Glomerular endothelial cell (primary cell): Measurements from ENCODE around the gene MED13L. TPM values are rescaled to one million over a fixed set of nuclear protein-coding genes. Genes with fewer than 3 reads are reported as not detected.

ENCODE experiments used
- DNase-seq: peaks from one replicate; pipeline ENCODE4 v3.0.0-alpha.2; 2011; ENCODE audit warnings: low read depth, low spot score; ENCODE audit errors: extremely low read depth
- total RNA-seq: library from RNA; depleted of rRNA; stranded (reverse); fragments of >200 nt; gene quantifications from 2 replicates; pipeline ENCODE4 v1.2.3, GENCODE V29; 2015

Gene MED13L
- total RNA-seq, 1 donor from 2014 or later = 57.5 TPM

GRCh38 chr12:115956236-115956635 lies 321.3 kb downstream of the MED13L start:
- no peak for DNase-seq

- no peak for DNase-seq
Observed at GRCh38 chr12:115953450-115953849, 324.0 kb downstream of the MED13L start.

- no peak for DNase-seq
Observed at GRCh38 chr12:115953031-115953430, 324.5 kb downstream of the MED13L start.

- DNase-seq = no peak
Observed at GRCh38 chr12:115950959-115951358, 326.5 kb downstream of the MED13L start.

GRCh38 chr12:115949675-115950074 lies 327.8 kb downstream of the MED13L start:
- DNase-seq = no peak

- DNase-seq = no peak
Observed at GRCh38 chr12:115947696-115948062, 329.8 kb downstream of the MED13L start.

- DNase-seq = no peak
Observed at GRCh38 chr12:115946867-115947695, 330.4 kb downstream of the MED13L start.

GRCh38 chr12:115946092-115946491 lies 331.4 kb downstream of the MED13L start:
- no peak for DNase-seq

- DNase-seq = no peak
Observed at GRCh38 chr12:115945491-115945885, 332.0 kb downstream of the MED13L start.

- DNase-seq = no peak
Observed at GRCh38 chr12:115944837-115945490, 332.5 kb downstream of the MED13L start.

GRCh38 chr12:115944392-115944742 lies 333.1 kb downstream of the MED13L start:
- no peak for DNase-seq

GRCh38 chr12:115943630-115944391 lies 333.7 kb downstream of the MED13L start:
- no peak for DNase-seq

GRCh38 chr12:115943310-115943629 lies 334.2 kb downstream of the MED13L start:
- DNase-seq = no peak

- no peak for DNase-seq
Observed at GRCh38 chr12:115942346-115942745, 335.1 kb downstream of the MED13L start.

- no peak for DNase-seq
Observed at GRCh38 chr12:115941362-115941761, 336.1 kb downstream of the MED13L start.

GRCh38 chr12:115938794-115939377 lies 338.6 kb downstream of the MED13L start:
- no peak for DNase-seq

GRCh38 chr12:115936997-115937916 lies 340.2 kb downstream of the MED13L start:
- DNase-seq = no peak

- no peak for DNase-seq
Observed at GRCh38 chr12:115934877-115935276, 342.6 kb downstream of the MED13L start.

- no peak for DNase-seq
Observed at GRCh38 chr12:115934046-115934445, 343.4 kb downstream of the MED13L start.

GRCh38 chr12:115932066-115932465 lies 345.4 kb downstream of the MED13L start:
- no peak for DNase-seq
